Measurements from ENCODE around the gene C5orf24.
"Not testable (repeated sequence)": the region's sequence is repeated elsewhere in the genome, so short reads cannot be mapped to it uniquely, and the experiment has no call there.

Gene C5orf24

DNA sequence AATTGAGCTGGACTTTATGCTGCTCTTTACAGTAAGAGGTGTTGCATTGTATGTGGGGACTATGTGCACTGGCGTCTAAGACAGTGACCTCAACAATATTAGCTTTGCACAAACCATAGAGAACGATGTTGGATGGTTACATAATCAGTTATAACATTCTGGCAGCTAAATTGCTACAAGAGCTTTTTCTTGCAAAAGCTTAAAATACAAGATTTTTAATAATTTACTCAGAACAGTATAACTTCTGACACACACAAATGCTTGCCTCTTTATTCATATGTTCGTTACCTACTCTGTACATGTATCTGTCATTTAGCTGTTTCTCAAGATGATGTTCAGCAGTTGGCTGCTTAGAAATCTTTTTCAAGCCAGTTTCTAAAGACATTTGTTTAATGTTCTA lies 11.6 kb downstream of the C5orf24 start:
- DNase-seq (ENCODE audit: low spot score) = no peak

DNA sequence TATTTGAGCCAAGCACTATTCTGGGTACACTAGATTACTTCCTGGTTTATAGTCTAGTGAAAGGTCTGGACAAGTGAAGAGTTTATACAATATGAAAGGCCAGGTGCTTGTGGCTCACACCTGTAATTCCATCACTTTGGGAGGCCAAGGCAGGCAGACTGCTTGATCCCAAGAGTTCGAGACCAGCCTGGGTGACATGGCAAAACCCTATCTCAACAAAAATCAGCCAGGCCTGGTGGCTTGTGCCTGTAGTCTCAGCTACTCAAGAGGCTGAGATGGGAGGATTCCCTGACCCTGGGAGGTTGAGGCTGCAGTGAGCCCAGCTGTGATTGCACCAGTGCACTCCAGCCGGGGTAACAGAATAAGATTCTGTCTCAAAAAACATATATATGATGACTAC lies 18.9 kb downstream of the C5orf24 start:
- DNase-seq (ENCODE audit: low spot score) = no peak

DNA sequence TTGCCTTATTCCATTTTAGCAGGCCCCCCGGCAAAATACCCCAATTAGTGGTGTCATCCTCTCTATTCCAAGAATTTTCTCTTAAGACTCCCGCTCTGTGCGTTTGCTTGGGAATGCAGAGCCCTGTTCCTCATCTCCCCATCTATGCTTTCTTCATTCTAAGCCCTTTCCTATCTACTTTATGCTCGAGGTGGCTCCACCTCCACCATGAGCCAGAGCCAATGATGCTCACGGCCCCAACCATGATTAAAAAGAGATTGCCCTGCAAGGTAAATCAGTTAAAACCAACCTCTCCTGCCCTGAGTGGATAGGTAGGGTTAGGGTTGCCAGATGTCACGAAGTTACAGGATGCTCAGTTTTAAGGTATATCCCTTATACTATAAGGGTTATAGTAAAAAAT lies 27.7 kb downstream of the C5orf24 start:
- no peak for DNase-seq (ENCODE audit: low spot score)

DNA sequence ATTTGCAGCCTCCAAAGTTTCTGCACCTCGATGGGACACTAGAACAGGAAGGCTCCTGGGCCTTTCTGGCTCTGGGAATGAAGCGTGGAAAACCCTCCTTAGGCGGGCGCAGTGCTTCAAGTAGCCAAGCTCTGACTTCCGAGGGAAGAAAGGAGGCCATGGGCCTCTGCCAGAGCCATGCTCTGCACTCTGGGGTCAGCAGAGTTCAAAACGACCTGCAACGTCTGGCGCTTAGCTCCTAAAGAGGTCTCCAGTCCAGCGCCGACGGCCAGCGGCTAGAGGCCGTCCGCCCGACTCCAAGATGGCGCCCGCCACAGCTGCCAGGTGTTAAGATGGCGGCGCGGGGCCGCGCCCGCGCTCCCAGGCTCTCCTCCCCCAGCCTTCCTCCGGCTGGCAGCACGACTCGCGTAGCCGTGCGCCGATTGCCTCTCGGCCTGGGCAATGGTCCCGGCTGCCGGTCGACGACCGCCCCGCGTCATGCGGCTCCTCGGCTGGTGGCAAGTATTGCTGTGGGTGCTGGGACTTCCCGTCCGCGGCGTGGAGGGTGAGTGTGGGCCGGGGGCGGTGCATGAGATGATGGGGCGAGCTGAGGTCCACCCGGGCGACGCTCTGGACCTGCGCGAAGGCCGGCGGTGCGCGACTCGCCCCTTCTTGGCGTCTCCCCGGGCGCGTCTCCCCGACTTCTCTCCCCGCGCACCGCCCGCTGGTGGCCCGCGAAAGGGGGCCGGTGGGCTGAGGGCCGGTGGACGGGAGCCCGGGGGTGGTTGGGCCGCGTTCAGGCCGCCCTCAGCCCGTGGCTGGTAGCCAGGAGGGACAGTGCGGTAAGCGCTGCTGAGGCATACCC lies 28.4 kb downstream of the C5orf24 start, which contains the start of gene TXNDC15:
Gene TXNDC15 (plus strand): TSS at position 385 of the 844 bp plus-strand sequence. CDS start 57 bp downstream, at position 442.
- peak; percentile 91 for DNase-seq (ENCODE audit: low spot score)

DNA sequence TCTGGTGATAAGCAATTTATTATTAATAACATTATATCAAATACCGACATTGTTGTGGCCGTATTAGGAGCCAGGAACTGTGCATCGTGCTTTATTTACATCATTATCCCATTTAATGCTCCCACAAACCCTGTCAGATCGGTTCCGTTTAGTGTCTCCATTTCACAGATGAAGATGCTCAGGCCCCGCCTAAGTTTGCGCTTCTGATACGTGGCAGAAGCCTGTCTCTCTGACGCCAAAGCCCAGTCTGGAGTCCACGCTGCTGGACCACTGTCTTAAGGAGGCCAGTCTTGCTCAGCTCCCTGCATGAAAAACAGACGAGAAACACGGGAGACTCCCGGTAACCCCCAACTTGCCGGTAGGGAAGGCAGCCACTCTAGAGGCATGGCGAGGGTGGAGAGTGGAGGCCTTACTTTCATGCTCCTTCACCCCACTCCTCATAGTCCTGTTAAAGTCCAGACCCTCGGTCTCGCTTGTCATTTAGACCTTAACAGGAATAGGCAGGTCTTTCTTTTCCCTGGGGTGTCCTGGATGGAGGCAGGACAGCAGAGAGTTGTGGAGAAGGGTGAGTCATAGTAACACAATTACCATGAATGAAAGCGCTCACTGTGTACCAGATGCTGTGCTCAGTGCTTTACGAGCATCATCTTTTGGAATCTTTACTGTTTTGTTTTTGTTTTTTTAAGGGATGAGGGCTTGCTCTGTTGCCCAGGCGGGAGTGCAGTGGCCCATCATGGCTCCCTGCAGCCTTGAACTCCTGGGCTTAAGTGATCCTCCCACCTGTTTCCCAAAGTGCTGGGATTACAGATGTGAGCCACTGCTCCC lies 29.3 kb downstream of the C5orf24 start:
- peak; percentile 80 for DNase-seq (ENCODE audit: low spot score)

DNA sequence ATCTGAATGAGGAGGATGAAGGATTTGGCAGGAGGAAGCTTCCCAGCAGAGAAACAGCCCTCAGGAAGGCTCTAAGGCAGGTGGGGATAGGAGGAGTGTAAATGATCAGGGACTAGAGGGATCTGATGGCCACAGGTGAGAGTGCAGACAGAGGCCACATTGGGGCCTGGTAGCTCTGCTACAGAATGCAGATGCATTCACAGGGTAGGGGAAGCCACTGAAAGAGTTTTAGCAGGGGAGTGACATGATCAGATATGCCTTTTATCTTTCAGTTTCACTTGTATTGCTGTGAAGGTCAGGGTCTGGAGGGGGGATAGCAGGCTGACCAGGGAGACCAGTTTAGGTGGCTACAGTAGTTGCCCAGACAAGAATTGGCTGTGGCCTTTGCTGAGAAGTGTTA lies 31.4 kb downstream of the C5orf24 start:
- no peak for DNase-seq (ENCODE audit: low spot score)

DNA sequence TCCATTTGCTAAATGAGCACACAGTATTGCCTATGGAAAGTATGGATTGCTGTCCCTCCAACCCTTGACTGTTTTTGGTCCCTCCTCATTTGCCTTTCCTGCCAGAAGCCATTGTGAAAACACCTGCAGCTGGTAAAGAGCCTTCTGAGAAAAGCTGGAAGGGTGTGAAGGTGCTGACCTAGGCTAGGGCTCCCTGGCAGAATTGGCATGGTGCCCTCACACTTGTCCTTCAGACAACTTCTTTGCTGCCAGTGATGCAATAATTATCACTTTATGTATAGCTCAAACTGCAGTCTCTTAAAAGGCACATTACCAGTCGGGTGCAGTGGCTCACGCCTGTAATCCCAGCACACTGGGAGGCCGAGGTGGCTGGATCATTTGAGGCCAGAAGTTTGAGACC lies 32.6 kb downstream of the C5orf24 start:
- DNase-seq (ENCODE audit: low spot score) = no peak

DNA sequence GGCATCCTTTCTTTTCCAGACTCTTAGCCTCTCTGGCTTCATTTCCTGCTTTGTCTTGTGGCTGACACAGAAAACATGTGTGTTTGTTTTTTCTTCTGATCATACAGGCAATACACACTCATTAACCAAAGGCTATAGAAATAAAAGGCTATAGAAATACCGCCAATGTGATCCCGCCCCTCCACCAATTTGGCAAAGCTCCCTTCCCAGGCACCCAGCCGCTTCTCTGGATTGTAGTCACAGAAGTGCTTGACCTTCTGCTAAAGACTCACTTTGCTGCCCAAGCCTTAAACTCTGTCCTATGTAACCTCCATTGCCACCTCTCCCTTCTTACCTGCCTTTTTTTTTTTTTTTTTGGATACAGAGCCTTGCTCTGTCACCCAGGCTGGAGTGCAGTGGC lies 33.7 kb downstream of the C5orf24 start:
- DNase-seq (ENCODE audit: low spot score) = no peak

DNA sequence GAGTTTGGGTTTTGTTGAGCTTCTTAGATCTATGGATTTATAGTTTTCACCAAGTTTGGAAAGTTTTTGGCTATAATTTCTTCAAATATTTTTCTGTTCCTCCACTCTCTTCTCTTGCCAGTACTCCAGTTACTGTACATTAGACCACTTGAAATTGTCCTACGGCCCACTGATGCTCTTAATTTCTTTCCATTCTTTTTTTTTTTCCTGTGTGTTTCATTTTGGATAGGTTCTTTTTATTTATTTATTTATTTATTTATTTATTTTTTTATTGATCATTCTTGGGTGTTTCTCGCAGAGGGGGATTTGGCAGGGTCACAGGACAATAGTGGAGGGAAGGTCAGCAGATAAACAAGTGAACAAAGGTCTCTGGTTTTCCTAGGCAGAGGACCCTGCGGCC lies 35.2 kb downstream of the C5orf24 start:
- DNase-seq (ENCODE audit: low spot score) = not testable (repeated sequence)

DNA sequence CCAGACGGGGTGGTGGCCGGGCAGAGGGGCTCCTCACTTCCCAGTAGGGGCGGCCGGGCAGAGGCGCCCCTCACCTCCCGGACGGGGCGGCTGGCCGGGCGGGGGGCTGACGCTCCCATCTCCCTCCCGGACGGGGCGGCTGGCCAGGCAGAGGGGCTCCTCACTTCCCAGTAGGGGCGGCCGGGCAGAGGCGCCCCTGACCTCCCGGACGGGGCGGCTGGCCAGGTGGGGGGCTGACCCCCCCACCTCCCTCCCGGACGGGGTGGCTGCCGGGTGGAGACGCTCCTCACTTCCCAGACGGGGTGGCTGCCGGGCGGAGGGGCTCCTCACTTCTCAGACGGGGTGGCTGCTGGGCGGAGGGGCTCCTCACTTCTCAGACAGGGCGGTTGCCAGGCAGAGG lies 35.9 kb downstream of the C5orf24 start:
- DNase-seq (ENCODE audit: low spot score) = not testable (repeated sequence)

DNA sequence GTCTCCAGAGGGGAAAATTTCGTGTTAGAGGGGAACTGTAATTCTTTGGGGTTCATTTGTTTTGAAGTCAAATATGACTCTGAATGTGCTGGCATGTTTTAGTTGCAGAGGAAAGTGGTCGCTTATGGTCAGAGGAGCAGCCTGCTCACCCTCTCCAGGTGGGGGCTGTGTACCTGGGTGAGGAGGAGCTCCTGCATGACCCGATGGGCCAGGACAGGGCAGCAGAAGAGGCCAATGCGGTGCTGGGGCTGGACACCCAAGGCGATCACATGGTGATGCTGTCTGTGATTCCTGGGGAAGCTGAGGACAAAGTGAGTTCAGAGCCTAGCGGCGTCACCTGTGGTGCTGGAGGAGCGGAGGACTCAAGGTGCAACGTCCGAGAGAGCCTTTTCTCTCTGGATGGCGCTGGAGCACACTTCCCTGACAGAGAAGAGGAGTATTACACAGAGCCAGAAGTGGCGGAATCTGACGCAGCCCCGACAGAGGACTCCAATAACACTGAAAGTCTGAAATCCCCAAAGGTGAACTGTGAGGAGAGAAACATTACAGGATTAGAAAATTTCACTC lies 41.9 kb downstream of the C5orf24 start:
- DNase-seq (ENCODE audit: low spot score) = no peak

DNA sequence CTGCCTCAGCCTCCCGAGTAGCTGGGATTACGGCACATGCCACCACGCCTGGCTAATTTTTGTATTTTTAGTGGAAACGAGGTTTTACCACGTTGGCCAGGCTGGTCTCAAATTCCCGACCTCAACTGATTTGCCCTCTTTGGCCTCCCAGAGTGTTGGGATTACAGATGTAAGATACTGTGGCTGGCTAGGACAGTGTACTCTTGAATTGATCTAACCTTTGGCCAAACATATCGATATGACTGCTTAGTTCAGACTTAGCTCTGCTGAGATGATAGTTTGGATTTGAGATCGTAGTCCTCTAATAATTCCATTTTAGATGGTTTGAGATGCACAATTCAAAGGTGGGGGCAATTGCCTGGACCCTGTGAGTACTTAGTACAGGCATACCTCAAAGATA lies 43.6 kb downstream of the C5orf24 start:
- DNase-seq (ENCODE audit: low spot score) = no peak

DNA sequence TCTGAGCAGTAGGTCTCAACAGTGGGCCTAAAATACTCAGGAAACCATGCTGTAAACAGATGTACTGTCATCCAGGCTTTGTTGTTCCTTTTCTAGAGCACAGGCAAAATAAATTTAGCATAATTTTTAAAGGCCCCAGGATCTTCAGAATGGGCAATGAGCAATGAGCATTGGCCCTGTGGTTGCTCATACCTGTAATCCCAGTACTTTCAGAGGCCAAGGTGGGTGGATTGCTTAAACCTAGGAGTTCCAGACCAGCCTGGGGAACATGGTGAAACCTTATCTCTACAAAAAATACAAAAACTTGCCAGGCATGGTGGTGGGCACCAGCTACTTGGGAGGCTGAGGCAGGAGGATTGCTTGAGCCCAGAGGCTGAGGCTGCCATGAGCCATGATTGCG lies 45.7 kb downstream of the C5orf24 start:
- DNase-seq (ENCODE audit: low spot score) = no peak

DNA sequence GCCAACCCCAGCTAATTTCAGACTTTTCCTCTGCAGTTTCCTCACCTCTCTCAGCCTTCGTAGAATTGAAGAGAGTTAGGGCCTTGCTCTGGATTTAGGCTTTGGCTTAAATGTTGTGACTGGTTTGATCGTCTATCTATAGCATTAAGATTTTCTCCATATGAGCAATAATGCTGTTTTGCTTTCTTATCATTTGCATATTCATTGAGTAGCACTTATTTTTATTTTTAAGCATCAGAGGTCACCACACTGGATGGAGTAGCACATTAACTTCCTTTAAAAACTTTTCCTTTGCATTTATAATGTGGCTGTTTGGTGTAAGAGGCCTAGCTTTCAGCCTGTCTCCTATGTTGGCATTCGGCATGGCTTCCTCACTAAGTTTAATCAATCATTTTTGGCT lies 46.5 kb downstream of the C5orf24 start:
- DNase-seq (ENCODE audit: low spot score) = no peak

DNA sequence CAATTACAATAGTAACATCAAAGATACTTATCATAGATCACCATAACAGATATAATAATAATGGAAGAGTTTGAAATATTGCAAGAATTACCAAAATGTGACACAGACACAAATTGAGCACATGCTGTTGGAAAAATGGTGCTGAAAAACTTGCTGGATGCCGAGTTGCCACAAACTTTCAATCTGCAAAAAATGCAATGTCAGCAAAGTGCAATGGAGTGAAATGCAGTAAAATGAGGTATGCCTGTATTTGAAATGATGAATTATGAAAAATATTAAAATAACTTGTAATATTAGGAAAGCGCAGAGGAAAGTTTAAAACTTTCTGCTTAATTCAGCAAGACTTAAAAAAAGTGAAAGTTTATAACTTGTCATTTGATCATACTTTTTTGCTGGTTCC lies 47.2 kb downstream of the C5orf24 start:
- no peak for DNase-seq (ENCODE audit: low spot score)

DNA sequence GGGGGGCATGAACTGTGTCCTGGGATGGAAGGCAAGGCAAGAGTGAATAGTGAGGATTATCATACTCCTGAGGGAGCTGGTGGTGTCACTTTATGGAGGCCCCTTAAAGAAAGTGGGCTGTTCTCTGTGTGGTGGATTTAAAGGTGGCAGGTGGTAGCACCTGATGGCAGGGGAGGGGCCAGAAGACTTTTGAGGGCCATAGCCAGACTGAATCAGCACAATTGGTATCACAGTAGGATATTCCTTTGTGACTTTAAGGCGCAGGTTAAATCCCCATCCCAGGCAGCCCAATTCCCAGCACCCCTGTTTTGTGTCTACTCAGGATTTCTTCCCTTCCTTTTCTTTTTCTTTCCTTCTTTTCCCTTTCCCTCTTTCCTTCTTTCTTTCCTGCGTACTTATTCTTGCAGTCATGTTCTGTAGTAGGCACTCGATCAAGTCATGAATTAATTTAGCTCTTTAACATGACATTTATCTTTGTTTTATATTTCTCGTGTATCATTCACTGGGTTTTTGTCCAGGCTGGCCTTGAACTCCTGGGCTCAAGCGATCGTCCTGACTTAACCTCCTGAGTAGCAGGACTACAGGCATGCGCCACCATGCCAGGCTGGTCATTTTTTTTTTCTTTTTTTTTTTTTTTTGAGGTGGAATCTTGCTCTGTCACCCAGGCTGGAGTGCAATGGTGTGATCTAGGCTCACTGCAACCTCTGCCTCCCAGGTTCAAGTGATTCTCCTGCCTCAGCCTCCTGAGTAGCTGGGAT lies 48.2 kb downstream of the C5orf24 start:
- DNase-seq (ENCODE audit: low spot score) = no peak

DNA sequence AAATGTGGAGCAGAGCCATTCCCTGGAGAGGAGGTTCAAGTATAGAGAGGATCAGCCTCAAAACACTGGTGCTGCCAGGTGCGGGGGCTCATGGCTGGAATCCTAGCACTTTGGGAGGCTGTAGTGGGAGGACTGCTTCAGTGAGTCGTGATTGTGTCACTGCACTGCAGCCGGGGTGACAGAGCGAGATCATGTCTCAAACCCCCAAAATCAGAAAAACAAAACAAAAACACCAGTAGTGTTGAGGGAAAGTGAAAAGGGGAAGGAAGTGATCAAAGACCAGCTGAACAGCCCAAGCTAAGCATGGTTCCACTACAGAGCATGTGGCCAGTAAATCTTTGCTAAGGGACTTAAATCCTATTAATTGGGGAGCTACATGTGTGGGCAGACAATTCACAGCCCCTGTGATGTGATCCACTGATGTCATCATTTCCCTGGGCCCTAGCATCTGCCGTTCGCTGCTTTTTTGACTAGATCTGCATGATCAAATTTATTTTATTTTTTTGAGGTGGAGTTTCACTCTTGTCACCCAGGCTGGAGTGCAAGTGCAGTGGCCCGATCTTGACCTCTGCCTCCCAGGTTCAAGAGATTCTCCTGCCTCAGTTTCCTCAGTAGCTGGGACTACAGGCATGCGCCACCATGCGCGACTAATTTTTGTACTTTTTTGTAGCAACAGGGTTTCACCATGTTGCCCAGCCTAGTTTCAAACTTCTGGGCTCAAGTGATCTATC lies 56.5 kb downstream of the C5orf24 start:
- DNase-seq (ENCODE audit: low spot score) = peak; percentile 58

DNA sequence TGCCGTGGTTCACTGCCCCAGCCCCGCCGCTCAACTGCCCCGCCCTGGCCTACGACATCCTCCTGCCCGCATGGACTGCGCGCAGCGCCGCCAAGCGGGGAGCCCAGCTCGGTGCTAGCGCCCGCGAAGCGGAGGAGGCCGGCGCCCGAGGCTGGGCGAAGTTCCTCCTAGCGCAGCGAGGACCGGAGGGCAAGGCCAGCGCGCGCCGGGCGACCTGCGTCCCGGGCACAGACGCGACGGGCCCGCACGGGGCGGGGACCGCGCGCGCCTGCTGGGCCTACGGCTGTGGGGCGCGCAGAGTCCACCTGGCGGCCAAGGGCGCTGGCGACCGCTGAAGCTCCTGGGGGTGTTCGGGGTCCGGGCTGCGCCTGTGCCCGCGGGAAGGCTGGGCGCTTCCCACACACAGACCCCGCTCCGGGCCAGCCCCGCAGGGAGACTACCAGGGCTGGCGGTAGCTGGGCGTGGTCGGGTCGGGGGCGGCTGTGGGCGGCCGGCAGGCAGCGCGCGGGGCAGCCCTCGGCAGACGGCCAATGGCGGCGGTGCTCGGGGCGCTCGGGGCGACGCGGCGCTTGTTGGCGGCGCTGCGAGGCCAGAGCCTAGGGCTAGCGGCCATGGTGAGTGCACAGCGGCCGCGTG lies 59.0 kb downstream of the C5orf24 start, which contains the start of gene PCBD2:
Gene PCBD2 (plus strand): TSS at position 522 of the 636 bp plus-strand sequence. CDS start 9 bp downstream, at position 531.
- peak; percentile 93 for DNase-seq (ENCODE audit: low spot score)

DNA sequence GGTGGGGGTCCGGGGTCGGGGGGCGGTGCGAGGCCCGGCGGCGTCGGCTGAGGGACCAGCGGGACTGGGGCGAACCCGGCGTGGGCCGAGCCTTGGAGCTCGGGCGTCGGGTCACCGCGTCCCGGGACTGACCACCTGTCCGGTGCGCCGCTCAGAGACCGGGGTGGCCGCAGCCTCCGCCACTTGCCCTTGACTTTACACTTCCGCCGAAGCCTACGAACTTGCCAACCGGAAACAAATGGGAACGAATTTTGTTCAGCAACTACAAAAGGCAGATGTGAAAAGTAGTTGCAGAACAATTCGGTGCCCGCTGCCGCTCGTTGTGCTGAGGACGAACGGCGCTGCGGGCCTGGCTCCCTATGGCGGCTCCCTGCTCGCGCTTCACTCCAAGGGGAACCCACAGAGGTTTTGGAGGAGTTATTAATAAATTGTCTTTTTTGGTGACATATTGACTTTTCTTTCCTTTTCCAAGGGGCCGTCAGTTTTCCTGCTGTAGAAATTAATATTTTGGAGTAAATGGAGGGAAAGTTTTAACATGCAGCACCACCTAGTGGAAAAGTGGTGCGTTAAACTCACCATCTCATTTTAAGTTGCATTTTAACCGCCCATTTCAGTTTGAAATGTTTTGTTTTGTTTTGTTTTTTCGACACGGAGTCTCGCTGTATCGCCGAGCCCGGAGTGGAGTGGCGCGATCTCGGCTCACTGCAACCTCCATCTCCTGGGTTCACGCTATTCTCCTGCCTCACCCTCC lies 59.7 kb downstream of the C5orf24 start:
- peak; percentile 77 for DNase-seq (ENCODE audit: low spot score)

DNA sequence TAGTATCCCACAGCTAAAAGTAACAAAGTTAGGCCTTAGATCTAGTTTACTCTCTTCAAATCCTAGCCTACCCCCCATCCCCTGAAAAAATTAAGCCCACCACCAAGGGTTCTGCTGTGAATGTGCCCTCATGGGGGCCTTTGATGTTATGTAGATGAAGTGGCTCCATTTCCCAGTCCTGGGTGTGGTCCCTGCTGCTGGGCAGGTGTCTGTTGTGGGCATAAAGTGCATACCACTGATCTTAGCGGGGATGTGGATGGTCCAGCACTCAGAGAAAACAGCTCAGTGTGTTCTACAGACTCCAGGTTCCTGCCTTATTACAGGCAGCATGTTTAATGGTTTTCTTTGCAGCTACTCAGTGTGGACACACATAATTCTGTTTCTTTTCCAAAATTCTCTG lies 61.0 kb downstream of the C5orf24 start:
- DNase-seq (ENCODE audit: low spot score) = peak; percentile 4

Measured in RKO (cell line).